IPS DF 19.7 (cell line): ENCODE results near the gene DIPK1A.

Experiments
- DNase-seq: peaks from one replicate; pipeline ENCODE4 v3.0.0-alpha.2; 2013; ENCODE audit warnings: low read depth, low spot score

DIPK1A gene

GRCh38 chr1:92953491-92953890, 7.8 kb downstream of the DIPK1A start:
- DNase-seq = no peak

DNA sequence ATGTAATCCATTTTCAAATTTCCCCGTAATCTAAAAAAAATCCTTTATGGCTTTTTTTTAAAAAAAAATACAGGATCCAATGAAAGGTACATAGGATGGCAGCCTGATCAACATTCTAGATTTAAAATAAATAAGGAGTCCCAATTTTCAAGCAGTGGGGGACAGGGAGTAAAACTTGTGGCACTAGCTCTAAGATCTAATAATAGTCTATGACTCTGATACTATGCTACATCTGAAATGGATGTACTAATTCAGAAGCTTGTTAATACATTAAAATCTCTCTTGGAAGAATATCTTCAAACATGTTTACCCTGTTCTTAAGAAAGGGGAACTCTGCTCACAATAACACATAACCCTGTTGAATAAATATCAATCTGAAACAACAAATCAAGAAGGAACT, 8.5 kb downstream of the DIPK1A start:
- no peak for DNase-seq

DNA sequence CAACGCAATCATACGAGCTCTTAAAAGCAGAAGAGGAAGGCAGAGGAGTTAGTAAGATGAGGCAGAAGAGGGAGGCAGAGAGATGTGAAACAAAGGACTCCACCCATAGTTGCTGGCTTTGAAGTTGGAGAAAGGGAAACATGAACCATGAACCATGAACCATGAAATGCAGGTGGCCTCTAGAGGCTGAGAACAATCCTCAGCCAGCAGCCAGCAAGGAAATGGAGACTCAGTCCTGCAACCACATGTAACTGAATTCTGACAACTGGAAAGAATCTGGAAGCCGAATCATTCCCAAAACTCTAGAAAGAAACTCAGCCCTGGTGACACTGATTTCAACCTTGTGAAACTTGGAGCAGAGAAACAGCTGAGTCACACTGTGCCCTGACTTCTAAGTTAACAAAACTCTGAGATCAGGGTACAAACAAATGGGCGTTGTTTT, 10.1 kb downstream of the DIPK1A start:
- no peak for DNase-seq

- DNase-seq = no peak
Observed at GRCh38 chr1:92949937-92950817, 11.1 kb downstream of the DIPK1A start.

DNA sequence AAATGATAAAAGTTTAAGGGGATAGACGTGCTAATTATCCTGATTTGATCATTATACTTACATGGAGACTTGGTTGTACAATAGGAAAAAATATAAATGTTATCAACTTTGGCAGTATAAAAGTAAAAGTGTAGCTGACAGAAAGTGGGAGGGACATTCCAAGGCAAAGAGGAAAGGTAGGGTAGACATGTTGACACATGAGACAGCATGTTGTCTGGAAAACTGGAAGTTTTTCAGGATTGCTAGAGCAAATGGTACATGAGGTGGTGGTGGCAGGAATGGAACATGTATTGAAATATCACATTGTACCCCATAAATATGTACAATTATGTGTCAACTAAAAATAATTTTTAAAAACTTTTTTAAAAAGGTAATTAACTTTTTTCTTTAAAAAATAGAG, 13.2 kb downstream of the DIPK1A start:
- DNase-seq = no peak

- no peak for DNase-seq
Observed at GRCh38 chr1:92945748-92946270, 15.5 kb downstream of the DIPK1A start.

GRCh38 chr1:92944901-92945747, 16.1 kb downstream of the DIPK1A start:
- DNase-seq = no peak

DNA sequence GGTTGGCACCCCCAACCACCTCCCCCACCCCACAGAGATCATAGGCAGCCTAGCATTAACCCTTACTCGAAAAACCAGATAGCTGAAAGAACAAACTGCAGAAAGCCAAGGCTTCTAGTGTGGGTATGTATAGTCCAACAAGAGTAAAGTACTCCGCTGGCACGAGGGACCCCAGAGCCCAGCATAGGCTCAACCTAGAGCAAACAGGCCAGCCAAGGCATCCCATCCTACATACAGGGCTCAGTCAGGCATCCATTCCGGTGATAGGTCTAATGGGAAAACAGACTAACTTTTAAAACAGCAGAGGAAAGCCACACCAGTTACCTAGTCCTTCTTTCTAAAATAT, 17.8 kb downstream of the DIPK1A start:
- DNase-seq = no peak

DNA sequence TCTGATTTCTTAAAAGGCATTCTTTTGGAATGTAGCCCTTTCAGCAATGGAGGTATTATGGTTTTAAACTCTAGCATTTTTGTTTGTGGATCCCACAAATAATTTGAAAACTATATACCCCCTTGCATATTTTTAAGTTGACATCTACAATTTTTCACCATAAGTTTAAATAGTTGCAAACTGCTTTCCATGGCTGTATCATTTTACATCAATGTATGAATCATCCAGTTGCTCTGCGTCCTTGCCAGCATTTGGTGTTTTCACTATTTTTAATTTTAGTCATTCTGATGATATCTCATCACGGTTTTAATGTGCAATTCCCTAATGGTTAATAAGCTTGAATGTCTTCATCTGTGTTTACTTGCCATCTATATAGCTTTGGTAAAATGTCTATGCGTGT, 20.7 kb downstream of the DIPK1A start:
- DNase-seq = no peak

DNA sequence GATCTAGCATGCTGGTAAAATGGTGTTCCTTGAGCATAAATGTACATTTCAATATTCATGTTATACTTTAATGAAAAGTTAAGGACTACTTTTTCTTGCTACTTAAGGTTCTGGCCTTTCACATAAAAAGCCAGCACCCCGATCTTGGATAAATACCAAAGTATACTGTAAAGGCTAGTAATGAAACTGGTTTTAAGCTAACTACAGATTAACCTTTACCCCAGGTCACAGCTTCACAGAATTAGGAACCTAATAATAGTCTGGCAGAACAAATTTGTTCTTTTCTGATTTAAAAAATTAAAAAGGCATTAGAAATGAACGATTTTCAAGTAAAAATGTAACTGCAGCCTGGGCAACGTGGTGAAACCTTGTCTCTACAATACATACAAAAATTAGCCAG, 23.5 kb downstream of the DIPK1A start:
- no peak for DNase-seq

GRCh38 chr1:92936865-92937264, 24.4 kb downstream of the DIPK1A start:
- DNase-seq = no peak

DNA sequence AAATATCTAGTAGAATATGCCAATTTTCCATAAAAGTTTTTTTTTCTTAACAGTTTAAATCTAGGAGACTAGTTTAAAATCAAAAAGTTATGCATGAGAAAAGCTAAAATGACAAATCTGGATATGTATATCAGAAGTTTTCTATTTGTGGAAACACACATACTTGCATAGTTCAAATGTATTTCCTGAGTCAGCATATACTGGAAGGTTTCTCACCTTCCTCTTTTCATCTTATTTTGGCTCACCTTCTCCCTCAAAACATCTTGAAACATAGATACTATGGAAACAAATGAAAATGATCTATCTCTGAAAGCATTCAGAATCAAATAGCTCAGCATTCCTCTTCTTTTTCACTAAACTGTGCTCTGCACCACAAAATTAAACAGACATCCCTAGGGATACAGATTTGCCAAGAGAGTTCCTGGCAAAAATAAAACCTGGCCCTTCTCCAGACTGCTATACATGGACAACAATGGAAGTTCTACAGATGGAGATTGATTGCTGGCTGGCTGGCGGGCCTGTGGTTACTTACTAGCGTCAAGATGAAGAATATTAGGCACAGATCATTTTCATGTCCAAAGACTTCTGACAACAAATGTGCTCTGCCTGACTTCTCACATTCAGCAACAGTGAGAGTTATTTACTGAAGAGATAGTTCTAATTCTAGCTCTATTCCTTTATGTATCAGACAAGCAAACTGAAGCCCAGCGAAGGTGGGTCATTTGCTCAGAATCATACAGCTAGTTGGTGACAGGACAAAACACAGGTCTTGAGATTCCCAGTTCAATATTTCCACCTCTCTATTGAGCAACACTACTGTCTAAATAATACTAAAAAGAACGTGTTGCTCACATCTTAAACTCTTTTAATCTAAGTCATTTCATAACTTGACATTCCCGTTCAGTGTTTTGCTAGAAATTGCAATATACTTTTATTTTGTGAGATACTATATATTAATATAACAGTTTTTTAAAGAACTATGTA, 26.6 kb downstream of the DIPK1A start:
- DNase-seq = no peak

GRCh38 chr1:92933459-92933858, 27.8 kb downstream of the DIPK1A start:
- no peak for DNase-seq

DNA sequence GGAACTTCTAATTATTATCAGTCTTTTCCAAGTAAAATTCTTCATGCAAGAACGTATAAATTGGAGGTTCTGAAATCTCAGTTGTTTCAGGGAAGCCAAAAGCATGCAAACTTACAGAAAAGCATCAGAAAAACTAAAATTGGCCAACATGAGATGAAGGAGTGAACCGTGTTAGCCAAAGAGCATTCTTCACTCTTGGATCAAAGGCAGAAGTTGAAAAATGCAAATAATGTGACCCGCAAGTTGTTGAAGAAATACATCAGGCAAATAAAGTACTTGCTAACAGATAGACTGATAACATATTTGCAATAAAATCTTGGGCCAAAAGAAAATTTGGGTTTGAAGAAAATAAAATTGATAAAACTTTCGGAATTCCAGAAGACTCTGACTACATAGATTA, 29.6 kb downstream of the DIPK1A start:
- no peak for DNase-seq

GRCh38 chr1:92929461-92929860, 31.8 kb downstream of the DIPK1A start:
- DNase-seq = no peak

GRCh38 chr1:92927870-92928269, 33.4 kb downstream of the DIPK1A start:
- no peak for DNase-seq

DNA sequence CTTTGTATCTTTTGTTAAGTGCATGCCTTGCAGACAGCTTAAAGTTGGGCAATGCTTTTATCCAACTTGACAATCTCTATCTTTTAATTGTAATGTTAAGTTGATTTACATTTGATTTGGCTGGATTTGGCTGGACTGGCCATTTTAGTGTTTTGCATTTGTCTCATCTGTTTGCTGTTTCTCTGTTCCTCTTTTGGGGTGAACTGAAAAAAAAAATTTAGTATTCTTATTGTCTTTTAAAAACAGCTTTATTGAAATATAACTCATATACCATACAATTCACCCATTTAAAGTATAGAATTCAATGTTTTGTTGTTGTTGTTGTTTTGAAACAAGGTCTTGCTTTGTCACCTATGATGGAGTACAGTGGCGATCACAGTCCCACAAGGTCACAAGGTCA, 34.4 kb downstream of the DIPK1A start:
- no peak for DNase-seq

GRCh38 chr1:92924501-92924900, 36.8 kb downstream of the DIPK1A start:
- DNase-seq = no peak

DNA sequence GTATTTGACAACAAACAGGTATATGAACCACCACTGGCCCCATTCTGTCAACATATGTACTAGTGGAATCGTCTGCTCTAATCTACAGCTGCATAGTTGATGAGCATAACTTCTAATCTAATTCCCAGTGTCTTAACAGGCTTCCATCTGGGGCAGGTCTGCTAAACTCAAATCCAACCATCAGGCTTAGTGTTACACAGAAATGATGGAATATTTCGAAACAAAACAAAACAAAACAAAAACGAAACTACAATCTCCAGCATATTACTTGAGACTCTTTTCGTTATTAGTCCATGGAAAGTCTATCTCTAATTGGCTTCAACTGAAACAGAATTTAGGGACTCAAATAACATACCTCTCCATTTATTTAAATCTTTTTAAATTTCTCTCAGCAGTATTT, 37.6 kb downstream of the DIPK1A start:
- no peak for DNase-seq

DNA sequence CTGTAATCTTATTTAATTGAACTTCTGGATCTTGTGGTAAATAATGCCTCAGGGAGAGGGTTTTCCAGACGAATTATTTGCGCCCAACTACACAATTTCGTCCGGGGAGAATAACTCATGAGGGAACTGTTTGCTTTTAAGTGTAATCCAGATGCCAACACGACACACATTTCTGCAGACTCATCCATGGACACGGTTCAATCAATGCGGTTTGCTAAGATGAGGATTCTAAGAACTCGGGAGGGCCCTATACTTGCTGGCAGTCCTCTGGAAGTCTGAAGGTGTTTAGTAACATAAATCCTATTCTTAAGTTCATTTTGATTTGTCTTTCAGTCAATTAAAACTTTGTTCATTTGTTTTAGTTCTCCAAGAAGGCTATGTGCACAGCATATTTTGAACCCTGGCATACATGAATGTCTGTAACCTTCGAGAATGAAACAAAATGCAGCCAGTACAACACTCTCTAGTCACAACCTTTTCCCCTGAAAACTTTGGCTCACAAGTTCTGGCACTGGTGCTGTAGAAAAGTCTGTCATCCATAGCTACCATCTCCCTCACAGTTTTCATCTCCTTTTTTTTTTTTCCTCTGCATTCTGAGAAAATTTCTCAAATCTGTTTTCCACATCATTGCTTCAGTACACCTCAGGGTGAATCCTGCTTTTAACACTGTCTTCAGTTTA, 38.8 kb downstream of the DIPK1A start:
- no peak for DNase-seq
